Astrocyte (in vitro differentiated cells and primary cell): ENCODE data around the gene XRCC5.

Experiments
- CTCF ChIP-seq: IDR thresholded peaks from 2 replicates; pipeline ENCODE4 v1.5.1; 2011; ENCODE audit warnings: low read depth, mild to moderate bottlenecking, inconsistent platforms, low read length, moderate library complexity; ENCODE audit not compliant: insufficient read depth
- EZH2 ChIP-seq: IDR thresholded peaks from 2 replicates; pipeline ENCODE4 v1.6.1; 2012; ENCODE audit warnings: mild to moderate bottlenecking, low read length, inconsistent platforms; ENCODE audit not compliant: insufficient read depth

GRCh38 chr2:216206041-216206703, 97.0 kb downstream of the XRCC5 start:
- TF ChIP-seq EZH2 (no peak), CTCF (no peak)
